Stimulated activated CD8-positive, alpha-beta memory T cell treated with anti-CD3 and anti-CD28 coated beads, Interleukin-7, amount 100 ng/mL, for 24 hours (primary cell): ENCODE data around the gene MAPK11.
A peak's percentile ranks its signal among the peaks of the same experiment; 100 is the strongest.

Source experiments
- DNase-seq: peaks from one replicate; pipeline ENCODE4 v3.0.0-alpha.2; 2020; ENCODE audit warnings: low read depth

The MAPK11 gene

GRCh38 chr22:50248196-50249081 lies 21.7 kb downstream of the MAPK11 start:
- DNase-seq, result no peak

- DNase-seq, result no peak
Measured at GRCh38 chr22:50247748-50248147, 22.4 kb downstream of the MAPK11 start.

- no peak for DNase-seq
Measured at GRCh38 chr22:50246242-50247175, 23.7 kb downstream of the MAPK11 start.

- no peak for DNase-seq
Measured at GRCh38 chr22:50245214-50246072, 24.7 kb downstream of the MAPK11 start.

- DNase-seq, result peak; percentile 85
Measured at GRCh38 chr22:50244420-50245213, 25.6 kb downstream of the MAPK11 start, which contains the start of gene TUBGCP6. TSS of gene TUBGCP6 (minus strand) at chr22:50245023. CDS start at chr22:50244459, 564 bp downstream.

- no peak for DNase-seq
Measured at GRCh38 chr22:50243685-50244419, 26.3 kb downstream of the MAPK11 start.

- DNase-seq, result no peak
Measured at GRCh38 chr22:50242406-50242949, 27.7 kb downstream of the MAPK11 start.

- DNase-seq, result no peak
Measured at GRCh38 chr22:50238755-50239154, 31.4 kb downstream of the MAPK11 start.

- no peak for DNase-seq
Measured at GRCh38 chr22:50236731-50237409, 33.3 kb downstream of the MAPK11 start.

- no peak for DNase-seq
Measured at GRCh38 chr22:50233223-50233622, 37.0 kb downstream of the MAPK11 start.

- no peak for DNase-seq
Measured at GRCh38 chr22:50232481-50233151, 37.6 kb downstream of the MAPK11 start.

- DNase-seq, result no peak
Measured at GRCh38 chr22:50229370-50229769, 40.8 kb downstream of the MAPK11 start.

- DNase-seq, result no peak
Measured at GRCh38 chr22:50228366-50228765, 41.8 kb downstream of the MAPK11 start.

- DNase-seq, result no peak
Measured at GRCh38 chr22:50227579-50228215, 42.5 kb downstream of the MAPK11 start.

- no peak for DNase-seq
Measured at GRCh38 chr22:50226875-50227165, 43.4 kb downstream of the MAPK11 start.

- DNase-seq, result no peak
Measured at GRCh38 chr22:50226063-50226874, 43.9 kb downstream of the MAPK11 start.

- no peak for DNase-seq
Measured at GRCh38 chr22:50225200-50225969, 44.8 kb downstream of the MAPK11 start.
